ENCODE data around the gene FAM170B. TPM values are rescaled to one million over a fixed set of nuclear protein-coding genes. Genes with fewer than 3 reads are reported as not detected.

FAM170B gene
- total RNA-seq = not detected
- polyA plus RNA-seq (2013, experiment 1 of 2) = not detected
- polyA plus RNA-seq (2013, experiment 2 of 2) = not detected
- long read RNA-seq, experiment 1 = 0 reads
- long read RNA-seq, experiment 2 = 0 reads
- long read RNA-seq, experiment 3 = 0 reads
- long read RNA-seq, experiment 4 = 0 reads

- DNase-seq = no peak
- Histone ChIP-seq H3K9me3 (ENCODE audit: control insufficient read depth, low read length) (no peaks in the 10 kb centered on the region), H3K4me1 (ENCODE audit: control insufficient read depth, insufficient read depth, low read length) (no peaks in the 10 kb centered on the region), H3K36me3 (ENCODE audit: control insufficient read depth, insufficient read depth, low read length) (no peaks in the 10 kb centered on the region), H3K4me3 (ENCODE audit: low read length) (no peak within 1 kb of the TSS), H3K9ac (ENCODE audit: extremely low read depth, low read length, poor library complexity, severe bottlenecking) (no peak within 1 kb of the TSS), H3K27ac (ENCODE audit: low read depth, low read length) (no peak within 1 kb of the TSS), H3K27me3 (ENCODE audit: control insufficient read depth, insufficient read depth, low read length, poor library complexity, severe bottlenecking) (no peaks in the 10 kb centered on the region)
- 87 to 88% methylated on average over 4 to 5 of the region's 5 CpGs for WGBS, 2 experiments (ENCODE audit: insufficient coverage in 1 of 2, insufficient read length in 1 of 2)
- no peak for TF ChIP-seq CTCF (conservative IDR thresholded peaks at IDR 0.05)
- Mint-ChIP-seq H3K4me3 (no peak within 1 kb of the TSS), H3K4me1 (peaks cover 2% of the 10 kb centered on the region), H3K9me3 (peaks cover 2% of the 10 kb centered on the region), H3K27ac (no peak within 1 kb of the TSS), H3K27me3 (ENCODE audit: insufficient read depth) (peaks cover 6% of the 10 kb centered on the region), H3K36me3 (ENCODE audit: low read depth) (no peaks in the 10 kb centered on the region)
Measured at GRCh38 chr10:49133706-49134248, at the start of gene FAM170B. Gene FAM170B (minus strand): TSS chr10:49134021. CDS start chr10:49133918, 103 bp downstream.

DNA sequence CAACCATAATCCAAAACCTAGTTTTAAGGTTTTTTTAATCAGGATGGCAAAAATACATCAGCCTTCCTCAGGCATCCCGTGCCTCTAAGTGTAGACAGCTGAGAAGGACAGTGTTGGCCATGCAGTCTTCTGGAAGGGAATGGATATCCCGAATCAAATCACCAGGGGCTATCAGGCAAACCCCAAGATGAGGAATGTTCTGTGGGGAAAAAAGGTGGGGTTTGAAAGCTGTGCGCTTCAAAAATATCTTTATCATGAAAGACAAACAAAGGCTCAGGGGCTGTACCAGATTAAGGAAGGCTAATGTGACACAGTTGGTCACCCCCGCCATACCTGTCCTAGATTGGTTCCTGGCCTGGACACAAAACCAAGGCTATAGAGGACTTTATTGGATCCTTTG is 49.0 kb upstream of the FAM170B start:
- no peak overlapping the region for H3K27ac ChIP-seq (ENCODE audit: low read depth, low read length)
- no peaks in the 10 kb centered on the region for H3K4me1 ChIP-seq (ENCODE audit: control insufficient read depth, insufficient read depth, low read length)
- H3K4me3 Mint-ChIP-seq = no peak overlapping the region
- no peaks in the 10 kb centered on the region for H3K36me3 ChIP-seq (ENCODE audit: control insufficient read depth, insufficient read depth, low read length)
- no peaks in the 10 kb centered on the region for H3K4me1 Mint-ChIP-seq
- no peak overlapping the region for H3K4me3 ChIP-seq (ENCODE audit: low read length)
- H3K27ac Mint-ChIP-seq = no peak overlapping the region
- H3K9me3 ChIP-seq (ENCODE audit: control insufficient read depth, low read length) = no peaks in the 10 kb centered on the region
- 86 to 95% methylated on average over 2 to 4 of the region's 4 CpGs for WGBS, 2 experiments (ENCODE audit: insufficient coverage in 1 of 2, insufficient read length in 1 of 2)
- peaks cover 2% of the 10 kb centered on the region for H3K27me3 Mint-ChIP-seq (ENCODE audit: insufficient read depth)
- no peak overlapping the region for H3K9ac ChIP-seq (ENCODE audit: extremely low read depth, low read length, poor library complexity, severe bottlenecking)
- H3K9me3 Mint-ChIP-seq = no peaks in the 10 kb centered on the region
- no peaks in the 10 kb centered on the region for H3K27me3 ChIP-seq (ENCODE audit: control insufficient read depth, insufficient read depth, low read length, poor library complexity, severe bottlenecking)
- H3K36me3 Mint-ChIP-seq (ENCODE audit: low read depth) = no peaks in the 10 kb centered on the region
- DNase-seq = no peak
- TF ChIP-seq CTCF (conservative IDR thresholded peaks at IDR 0.05) = no peak

DNA sequence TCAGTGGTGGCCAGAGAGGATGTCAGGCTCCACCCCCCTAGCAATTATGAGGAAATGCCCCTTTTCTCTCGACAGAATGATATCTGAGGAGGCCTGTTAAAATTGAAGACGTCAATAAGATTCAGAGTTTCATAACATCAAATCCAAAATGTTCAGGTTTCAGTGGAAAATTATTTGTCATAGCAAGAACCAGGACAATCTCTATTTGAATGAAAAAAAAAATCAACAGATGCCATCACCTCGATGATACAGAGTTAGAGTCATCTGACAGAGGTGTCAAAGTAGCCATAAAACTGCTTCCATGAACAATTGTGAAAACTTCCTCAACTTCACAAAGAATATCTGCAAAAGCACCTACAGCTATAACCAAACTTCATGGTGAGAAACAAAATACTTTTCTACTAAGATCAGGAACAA is 46.6 kb upstream of the FAM170B start:
- Histone ChIP-seq H3K9ac (ENCODE audit: extremely low read depth, low read length, poor library complexity, severe bottlenecking) (no peak overlapping the region), H3K9me3 (ENCODE audit: control insufficient read depth, low read length) (no peaks in the 10 kb centered on the region), H3K27me3 (ENCODE audit: control insufficient read depth, insufficient read depth, low read length, poor library complexity, severe bottlenecking) (no peaks in the 10 kb centered on the region), H3K4me1 (ENCODE audit: control insufficient read depth, insufficient read depth, low read length) (no peaks in the 10 kb centered on the region), H3K27ac (ENCODE audit: low read depth, low read length) (no peak overlapping the region), H3K4me3 (ENCODE audit: low read length) (no peak overlapping the region), H3K36me3 (ENCODE audit: control insufficient read depth, insufficient read depth, low read length) (no peaks in the 10 kb centered on the region)
- DNase-seq = no peak
- TF ChIP-seq CTCF (conservative IDR thresholded peaks at IDR 0.05) = no peak
- 59% methylated on average over 3 of the region's 3 CpGs; no CpG with 5 or more reads in 1 of the 2 experiments for WGBS, 2 experiments (ENCODE audit: insufficient coverage in 1 of 2, insufficient read length in 1 of 2)
- H3K36me3 Mint-ChIP-seq (ENCODE audit: low read depth) = no peaks in the 10 kb centered on the region
- H3K27me3 Mint-ChIP-seq (ENCODE audit: insufficient read depth) = no peaks in the 10 kb centered on the region
- no peaks in the 10 kb centered on the region for H3K4me1 Mint-ChIP-seq
- H3K27ac Mint-ChIP-seq = no peak overlapping the region
- H3K4me3 Mint-ChIP-seq = no peak overlapping the region
- H3K9me3 Mint-ChIP-seq = no peaks in the 10 kb centered on the region
